ENCODE results near the gene GRAMD1A. TPM values are rescaled to one million over a fixed set of nuclear protein-coding genes. Genes with fewer than 3 reads are reported as not detected.
"Not testable (repeated sequence)": the region's sequence is repeated elsewhere in the genome, so short reads cannot be mapped to it uniquely, and the experiment has no call there.

GRAMD1A gene
- total RNA-seq, 2 experiments from 2014 or later, result 84.2 to 124 TPM

GRCh38 chr19:35004517-35005255, 4.6 kb downstream of the GRAMD1A start:
- no TSS peak for BruUV-seq (replicated peaks)
- no peak overlapping the region for H2AFZ ChIP-seq (ENCODE audit: low read length)
- DNase-seq (ENCODE audit: low spot score), result no peak
- ChIA-PET POLR2A (no interaction called here), CTCF (ENCODE audit: unreplicated experiment) (no interaction called here)
- no peak overlapping the region for H3K4me2 ChIP-seq (ENCODE audit: low read length)
- H3K79me2 ChIP-seq (ENCODE audit: insufficient read depth, low read depth, low read length), result peaks cover 66% of the 10 kb centered on the region
- H3K4me1 ChIP-seq (ENCODE audit: insufficient read depth, low read length, poor library complexity, severe bottlenecking), result peaks cover 31% of the 10 kb centered on the region
- TF ChIP-seq, protein P1, sequence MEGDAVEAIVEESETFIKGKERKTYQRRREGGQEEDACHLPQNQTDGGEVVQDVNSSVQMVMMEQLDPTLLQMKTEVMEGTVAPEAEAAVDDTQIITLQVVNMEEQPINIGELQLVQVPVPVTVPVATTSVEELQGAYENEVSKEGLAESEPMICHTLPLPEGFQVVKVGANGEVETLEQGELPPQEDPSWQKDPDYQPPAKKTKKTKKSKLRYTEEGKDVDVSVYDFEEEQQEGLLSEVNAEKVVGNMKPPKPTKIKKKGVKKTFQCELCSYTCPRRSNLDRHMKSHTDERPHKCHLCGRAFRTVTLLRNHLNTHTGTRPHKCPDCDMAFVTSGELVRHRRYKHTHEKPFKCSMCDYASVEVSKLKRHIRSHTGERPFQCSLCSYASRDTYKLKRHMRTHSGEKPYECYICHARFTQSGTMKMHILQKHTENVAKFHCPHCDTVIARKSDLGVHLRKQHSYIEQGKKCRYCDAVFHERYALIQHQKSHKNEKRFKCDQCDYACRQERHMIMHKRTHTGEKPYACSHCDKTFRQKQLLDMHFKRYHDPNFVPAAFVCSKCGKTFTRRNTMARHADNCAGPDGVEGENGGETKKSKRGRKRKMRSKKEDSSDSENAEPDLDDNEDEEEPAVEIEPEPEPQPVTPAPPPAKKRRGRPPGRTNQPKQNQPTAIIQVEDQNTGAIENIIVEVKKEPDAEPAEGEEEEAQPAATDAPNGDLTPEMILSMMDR (conservative IDR thresholded peaks at IDR 0.05; ENCODE audit: low read length), result no peak
- TF ChIP-seq EZH2phosphoT487 (IDR thresholded peaks at IDR 0.05; ENCODE audit: borderline replicate concordance, low read depth, low read length), result no peak
- H3K9me3 ChIP-seq (ENCODE audit: low read length), result no peaks in the 10 kb centered on the region
- H4K20me1 ChIP-seq (ENCODE audit: insufficient read depth, low read length), result peaks cover 10% of the 10 kb centered on the region; the same call in 1 of the 2 replicates
- H3K36me3 ChIP-seq (ENCODE audit: insufficient read depth, low read length), result peaks cover 80% of the 10 kb centered on the region
- intact Hi-C loops (cut with micrococcal nuclease; ENCODE audit: unreplicated experiment), result no loop called here
- H3K4me3 ChIP-seq (ENCODE audit: low read depth, low read length, poor library complexity, severe bottlenecking), result no peak overlapping the region
- H3K9me2 ChIP-seq (ENCODE audit: insufficient read depth, low read length), result no peaks in the 10 kb centered on the region
- no peak overlapping the region for H3K27ac ChIP-seq (ENCODE audit: low read depth, low read length, poor library complexity, severe bottlenecking)

- Histone ChIP-seq H2AFZ (ENCODE audit: low read length) (no peak overlapping the region), H3K27ac (ENCODE audit: low read depth, low read length, poor library complexity, severe bottlenecking) (no peak overlapping the region), H3K36me3 (ENCODE audit: insufficient read depth, low read length) (peaks cover 87% of the 10 kb centered on the region), H3K79me2 (ENCODE audit: insufficient read depth, low read depth, low read length) (peaks cover 62% of the 10 kb centered on the region), H4K20me1 (ENCODE audit: insufficient read depth, low read length) (peaks cover 10% of the 10 kb centered on the region; the same call in 1 of the 2 replicates), H3K4me1 (ENCODE audit: insufficient read depth, low read length, poor library complexity, severe bottlenecking) (peaks cover 28% of the 10 kb centered on the region), H3K4me3 (ENCODE audit: low read depth, low read length, poor library complexity, severe bottlenecking) (no peak overlapping the region), H3K9me2 (ENCODE audit: insufficient read depth, low read length) (no peaks in the 10 kb centered on the region), H3K4me2 (ENCODE audit: low read length) (no peak overlapping the region), H3K9me3 (ENCODE audit: low read length) (no peaks in the 10 kb centered on the region)
- TF ChIP-seq, protein P1 (conservative IDR thresholded peaks at IDR 0.05; ENCODE audit: low read length), result no peak
- TF ChIP-seq EZH2phosphoT487 (IDR thresholded peaks at IDR 0.05; ENCODE audit: borderline replicate concordance, low read depth, low read length), result no peak
- no peak for DNase-seq (ENCODE audit: low spot score)
- no TSS peak for BruUV-seq (replicated peaks)
- ChIA-PET CTCF (ENCODE audit: unreplicated experiment) (no interaction called here), POLR2A (no interaction called here)
- intact Hi-C loops (cut with micrococcal nuclease; ENCODE audit: unreplicated experiment), result no loop called here
Measured at GRCh38 chr19:35005256-35005977, 5.3 kb downstream of the GRAMD1A start.

- POLR2A ChIA-PET; H2AFZ ChIP-seq (ENCODE audit: low read length); H3K4me3 ChIP-seq (ENCODE audit: low read depth, low read length, poor library complexity, severe bottlenecking); H3K9me2 ChIP-seq (ENCODE audit: insufficient read depth, low read length); CTCF ChIA-PET (ENCODE audit: unreplicated experiment); H4K20me1 ChIP-seq (ENCODE audit: insufficient read depth, low read length); H3K4me2 ChIP-seq (ENCODE audit: low read length); intact Hi-C loops (cut with micrococcal nuclease; ENCODE audit: unreplicated experiment); DNase-seq (ENCODE audit: low spot score); BruUV-seq (replicated peaks); H3K9me3 ChIP-seq (ENCODE audit: low read length); H3K27ac ChIP-seq (ENCODE audit: low read depth, low read length, poor library complexity, severe bottlenecking): not testable (repeated sequence)
- Histone ChIP-seq H3K79me2 (ENCODE audit: insufficient read depth, low read depth, low read length) (peaks cover 57% of the 10 kb centered on the region), H3K4me1 (ENCODE audit: insufficient read depth, low read length, poor library complexity, severe bottlenecking) (peaks cover 28% of the 10 kb centered on the region), H3K36me3 (ENCODE audit: insufficient read depth, low read length) (peaks cover 92% of the 10 kb centered on the region)
Measured at GRCh38 chr19:35006007-35006341, 5.9 kb downstream of the GRAMD1A start.
